Transverse colon (tissue), 4 donors: ENCODE measurements around the gene HSPA12A.

Source experiments
- POLR2A ChIP-seq: fragments of 450-650 bp; IDR thresholded peaks from one replicate; pipeline ENCODE4 v1.6.1; 2016; ENCODE audit warnings: antibody characterized with exemption, mild to moderate bottlenecking, moderate library complexity
- POLR2AphosphoS5 ChIP-seq, 3 donors: sonication (generic); formaldehyde crosslinking; IDR thresholded peaks; one replicate each; pipeline ENCODE4 v1.6.1; 2016; ENCODE audit warnings: antibody characterized with exemption in 3 of 3
- TF ChIP-seq, protein P1 (sequence below), 5 experiments: fragments of 200-600 bp in 3 of 5; fragments of 450-650 bp in 2 of 5; sonication (generic) in 3 of 5; IDR thresholded peaks; 1 replicate in 2 of 5; 2 replicates in 3 of 5; pipeline ENCODE4 v1.5.1; 2016 to 2017; ENCODE audit warnings: antibody characterized with exemption in 5 of 5, inconsistent platforms in 3 of 5, mild to moderate bottlenecking in 2 of 5, moderate library complexity in 1 of 5

DNA sequence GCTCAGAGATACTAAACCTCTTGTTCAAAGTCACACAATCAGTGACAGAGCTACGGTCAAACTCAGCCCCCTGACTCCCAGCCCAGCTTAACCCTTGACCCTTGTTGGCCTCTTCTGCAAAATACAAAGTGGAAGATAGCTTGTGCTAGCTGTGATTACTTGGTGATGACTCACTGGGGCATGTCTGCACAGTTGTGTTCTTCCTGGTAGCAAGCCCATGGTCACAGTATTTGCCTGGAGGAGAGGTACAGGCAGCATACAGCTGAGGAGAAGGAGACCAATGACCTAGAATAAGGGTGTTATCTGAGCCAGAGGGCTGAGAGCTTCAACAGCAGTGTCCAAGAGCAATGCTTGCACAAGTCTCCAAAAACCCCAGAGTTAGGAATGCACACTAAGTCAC is 5.7 kb upstream of the HSPA12A start:
- TF ChIP-seq, protein P1, sequence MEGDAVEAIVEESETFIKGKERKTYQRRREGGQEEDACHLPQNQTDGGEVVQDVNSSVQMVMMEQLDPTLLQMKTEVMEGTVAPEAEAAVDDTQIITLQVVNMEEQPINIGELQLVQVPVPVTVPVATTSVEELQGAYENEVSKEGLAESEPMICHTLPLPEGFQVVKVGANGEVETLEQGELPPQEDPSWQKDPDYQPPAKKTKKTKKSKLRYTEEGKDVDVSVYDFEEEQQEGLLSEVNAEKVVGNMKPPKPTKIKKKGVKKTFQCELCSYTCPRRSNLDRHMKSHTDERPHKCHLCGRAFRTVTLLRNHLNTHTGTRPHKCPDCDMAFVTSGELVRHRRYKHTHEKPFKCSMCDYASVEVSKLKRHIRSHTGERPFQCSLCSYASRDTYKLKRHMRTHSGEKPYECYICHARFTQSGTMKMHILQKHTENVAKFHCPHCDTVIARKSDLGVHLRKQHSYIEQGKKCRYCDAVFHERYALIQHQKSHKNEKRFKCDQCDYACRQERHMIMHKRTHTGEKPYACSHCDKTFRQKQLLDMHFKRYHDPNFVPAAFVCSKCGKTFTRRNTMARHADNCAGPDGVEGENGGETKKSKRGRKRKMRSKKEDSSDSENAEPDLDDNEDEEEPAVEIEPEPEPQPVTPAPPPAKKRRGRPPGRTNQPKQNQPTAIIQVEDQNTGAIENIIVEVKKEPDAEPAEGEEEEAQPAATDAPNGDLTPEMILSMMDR (IDR thresholded peaks at IDR 0.05), result no peak
- TF ChIP-seq POLR2AphosphoS5 (IDR thresholded peaks at IDR 0.05), result no peak
- TF ChIP-seq POLR2A, result no peak
